Measurements from ENCODE around the gene CIDEB. TPM values are rescaled to one million over a fixed set of nuclear protein-coding genes. Genes with fewer than 3 reads are reported as not detected.

The CIDEB gene
- total RNA-seq, 1 donor from 2014 or later, result 1.1 TPM

DNA sequence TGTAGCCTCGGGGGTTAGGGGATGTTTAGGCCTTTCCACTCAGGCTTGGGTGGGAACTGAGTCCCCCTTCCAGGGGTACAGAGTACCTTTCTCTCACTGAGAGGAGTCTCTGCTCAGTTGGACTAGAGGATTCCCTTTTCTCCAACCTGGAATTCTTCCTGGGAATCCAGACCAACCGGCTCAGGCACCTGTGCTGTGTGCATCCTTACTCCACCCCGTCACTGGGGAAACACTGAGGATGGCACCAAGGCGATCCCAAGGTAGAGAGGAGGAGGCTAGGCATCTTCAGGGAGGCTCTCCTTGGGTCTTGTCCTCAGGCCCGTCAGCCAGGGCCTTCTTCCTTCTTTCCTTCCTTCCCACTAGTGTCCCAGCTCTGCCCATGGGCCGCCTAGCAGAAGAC is 43.9 kb downstream of the CIDEB start:
- TF ChIP-seq, protein P1, sequence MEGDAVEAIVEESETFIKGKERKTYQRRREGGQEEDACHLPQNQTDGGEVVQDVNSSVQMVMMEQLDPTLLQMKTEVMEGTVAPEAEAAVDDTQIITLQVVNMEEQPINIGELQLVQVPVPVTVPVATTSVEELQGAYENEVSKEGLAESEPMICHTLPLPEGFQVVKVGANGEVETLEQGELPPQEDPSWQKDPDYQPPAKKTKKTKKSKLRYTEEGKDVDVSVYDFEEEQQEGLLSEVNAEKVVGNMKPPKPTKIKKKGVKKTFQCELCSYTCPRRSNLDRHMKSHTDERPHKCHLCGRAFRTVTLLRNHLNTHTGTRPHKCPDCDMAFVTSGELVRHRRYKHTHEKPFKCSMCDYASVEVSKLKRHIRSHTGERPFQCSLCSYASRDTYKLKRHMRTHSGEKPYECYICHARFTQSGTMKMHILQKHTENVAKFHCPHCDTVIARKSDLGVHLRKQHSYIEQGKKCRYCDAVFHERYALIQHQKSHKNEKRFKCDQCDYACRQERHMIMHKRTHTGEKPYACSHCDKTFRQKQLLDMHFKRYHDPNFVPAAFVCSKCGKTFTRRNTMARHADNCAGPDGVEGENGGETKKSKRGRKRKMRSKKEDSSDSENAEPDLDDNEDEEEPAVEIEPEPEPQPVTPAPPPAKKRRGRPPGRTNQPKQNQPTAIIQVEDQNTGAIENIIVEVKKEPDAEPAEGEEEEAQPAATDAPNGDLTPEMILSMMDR (IDR thresholded peaks at IDR 0.05; ENCODE audit: insufficient read depth, low read length, poor library complexity, severe bottlenecking), result no peak
- H3K36me3 ChIP-seq (ENCODE audit: control insufficient read depth, insufficient read depth, low read length), result peaks cover 1% of the 10 kb centered on the region
- DNase-seq (ENCODE audit: low read depth), result no peak
- H3K27me3 ChIP-seq (ENCODE audit: control insufficient read depth, insufficient read depth, low read length), result no peaks in the 10 kb centered on the region
- no peak overlapping the region for H3K4me3 ChIP-seq (ENCODE audit: low read depth, low read length)

DNA sequence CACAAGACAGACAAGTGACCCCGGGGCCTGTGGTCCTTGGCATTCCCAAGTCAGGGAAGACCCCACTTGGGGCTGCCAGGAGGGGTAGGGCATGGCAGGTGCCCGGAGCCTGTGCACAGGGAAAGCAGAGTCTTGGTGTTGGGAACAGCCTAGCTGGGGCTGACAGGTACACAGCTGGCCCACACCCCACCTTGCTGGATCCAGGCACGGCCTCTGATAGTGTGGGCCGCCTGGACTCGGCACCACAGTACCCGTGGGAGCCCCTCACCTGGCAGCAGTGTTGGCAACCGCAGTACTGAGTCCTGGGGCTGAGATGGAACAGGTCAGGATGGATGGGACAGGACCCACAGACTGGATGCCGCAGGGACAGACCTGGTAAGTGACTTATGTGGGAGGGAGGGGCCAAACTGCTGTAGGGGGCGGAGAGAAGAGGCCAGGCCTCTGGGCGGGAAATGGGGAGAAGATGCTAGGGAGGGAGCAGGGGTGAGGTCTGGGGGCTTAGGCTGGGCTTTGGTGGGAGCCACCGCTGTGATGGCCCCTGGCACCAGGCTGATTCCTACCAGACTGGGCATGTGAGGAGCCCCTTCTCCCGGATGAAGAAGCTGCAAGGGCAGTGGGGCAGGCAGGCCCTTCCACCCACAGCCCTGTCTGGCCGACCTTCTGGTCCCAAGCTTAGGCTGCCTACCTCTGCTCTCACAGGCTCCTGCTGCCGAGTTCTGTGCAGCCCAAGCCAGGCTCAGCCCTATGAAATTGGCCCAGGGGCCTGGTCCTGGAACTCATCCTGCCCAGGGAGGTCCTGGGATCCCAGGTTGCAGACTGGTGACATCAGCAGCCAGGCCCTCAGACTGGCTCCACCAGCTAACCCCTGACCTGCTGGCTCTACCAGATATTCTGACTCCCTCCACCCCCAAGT is 44.7 kb downstream of the CIDEB start, which contains the start of gene TGM1:
Gene TGM1, minus strand, starts transcription at position 357 of the 913 bp plus-strand sequence. CDS start 825 bp downstream, outside the sequence.
- H3K4me3 ChIP-seq (ENCODE audit: low read depth, low read length), result no peak within 1 kb of the TSS
- peaks cover 1% of the 10 kb centered on the region for H3K36me3 ChIP-seq (ENCODE audit: control insufficient read depth, insufficient read depth, low read length)
- TF ChIP-seq, protein P1 (IDR thresholded peaks at IDR 0.05; ENCODE audit: insufficient read depth, low read length, poor library complexity, severe bottlenecking), result no peak
- no peaks in the 10 kb centered on the region for H3K27me3 ChIP-seq (ENCODE audit: control insufficient read depth, insufficient read depth, low read length)
- DNase-seq (ENCODE audit: low read depth), result no peak

DNA sequence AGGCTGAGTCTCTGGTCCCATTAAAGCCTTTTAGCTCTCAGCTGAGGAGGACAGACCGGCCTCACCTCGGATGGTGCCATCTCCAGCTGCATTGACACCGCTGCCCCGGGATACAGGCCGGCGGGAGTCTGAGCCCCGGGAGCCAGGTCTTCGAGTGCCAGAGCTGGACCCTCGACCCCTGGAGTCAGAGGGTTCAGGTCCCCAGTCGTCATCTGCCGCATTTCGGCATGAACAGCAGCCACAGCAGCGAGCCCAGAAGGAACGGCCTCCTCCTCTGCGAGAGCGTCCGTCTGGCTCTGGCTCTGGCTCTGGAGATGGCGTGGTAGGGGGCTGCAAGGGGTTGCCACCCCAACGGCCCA is 45.8 kb downstream of the CIDEB start:
- H3K4me3 ChIP-seq (ENCODE audit: low read depth, low read length), result no peak overlapping the region
- H3K27me3 ChIP-seq (ENCODE audit: control insufficient read depth, insufficient read depth, low read length), result no peaks in the 10 kb centered on the region
- DNase-seq (ENCODE audit: low read depth), result no peak
- H3K36me3 ChIP-seq (ENCODE audit: control insufficient read depth, insufficient read depth, low read length), result peaks cover 1% of the 10 kb centered on the region
- TF ChIP-seq, protein P1 (IDR thresholded peaks at IDR 0.05; ENCODE audit: insufficient read depth, low read length, poor library complexity, severe bottlenecking), result no peak

DNA sequence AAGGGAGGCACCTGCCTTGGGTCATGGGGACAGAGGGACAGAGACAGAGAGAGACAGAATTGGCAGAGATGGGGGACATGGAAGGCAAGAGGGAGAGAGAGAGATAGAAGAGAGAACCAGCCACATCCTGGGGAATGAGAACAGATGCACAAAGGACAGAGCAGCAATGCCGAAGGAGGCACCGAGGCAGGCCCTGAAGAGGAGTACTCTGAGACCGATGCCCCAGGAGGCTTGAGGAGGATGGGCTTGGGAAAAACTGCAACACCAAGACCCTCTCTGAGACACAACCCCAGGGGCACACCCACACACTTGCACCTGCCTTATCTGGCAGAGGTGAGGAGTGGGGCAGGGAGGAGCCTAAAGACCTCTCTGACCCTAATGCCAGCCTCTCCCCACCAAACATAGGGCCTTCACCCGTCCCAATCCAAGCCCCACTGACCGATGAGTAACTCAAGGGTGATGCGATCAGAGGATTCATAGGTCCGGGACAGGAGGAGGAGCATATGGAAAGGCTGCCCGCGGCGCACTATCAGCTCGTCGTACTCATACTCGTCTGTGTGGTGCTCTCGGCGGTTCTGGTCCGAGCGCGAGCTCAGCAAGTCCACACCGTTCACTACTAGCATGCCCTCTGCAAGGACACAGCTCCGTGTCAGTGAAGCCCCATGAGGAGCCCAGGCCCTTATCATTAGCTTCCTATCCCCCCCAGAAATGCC is 46.4 kb downstream of the CIDEB start:
- no peak for DNase-seq (ENCODE audit: low read depth)
- no peaks in the 10 kb centered on the region for H3K27me3 ChIP-seq (ENCODE audit: control insufficient read depth, insufficient read depth, low read length)
- TF ChIP-seq, protein P1 (IDR thresholded peaks at IDR 0.05; ENCODE audit: insufficient read depth, low read length, poor library complexity, severe bottlenecking), result no peak
- H3K4me3 ChIP-seq (ENCODE audit: low read depth, low read length), result no peak overlapping the region
- H3K36me3 ChIP-seq (ENCODE audit: control insufficient read depth, insufficient read depth, low read length), result peaks cover 1% of the 10 kb centered on the region

DNA sequence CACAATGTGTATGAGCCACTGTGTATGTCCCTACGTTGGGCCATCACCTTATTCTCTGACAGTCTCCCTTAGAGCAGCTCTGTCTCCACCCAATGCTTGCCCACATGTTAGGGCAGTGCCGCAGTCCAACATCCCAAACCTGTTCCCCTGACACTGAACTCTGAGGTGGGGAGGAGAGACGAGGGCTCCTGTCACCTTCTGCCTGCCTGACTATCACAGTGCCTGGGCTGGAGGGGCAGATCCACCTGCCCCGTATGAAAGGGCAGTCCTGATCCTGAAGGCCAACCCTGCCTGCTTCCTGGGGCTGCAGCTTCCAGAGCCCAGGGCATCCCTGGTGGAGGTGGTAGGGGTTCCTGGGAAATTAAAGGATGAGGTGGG is 47.0 kb downstream of the CIDEB start:
- H3K27me3 ChIP-seq (ENCODE audit: control insufficient read depth, insufficient read depth, low read length), result no peaks in the 10 kb centered on the region
- peaks cover 1% of the 10 kb centered on the region for H3K36me3 ChIP-seq (ENCODE audit: control insufficient read depth, insufficient read depth, low read length)
- no peak overlapping the region for H3K4me3 ChIP-seq (ENCODE audit: low read depth, low read length)
- TF ChIP-seq, protein P1 (IDR thresholded peaks at IDR 0.05; ENCODE audit: insufficient read depth, low read length, poor library complexity, severe bottlenecking), result no peak
- DNase-seq (ENCODE audit: low read depth), result no peak
